ENCODE measurements around the gene GRID2IP.

DNA sequence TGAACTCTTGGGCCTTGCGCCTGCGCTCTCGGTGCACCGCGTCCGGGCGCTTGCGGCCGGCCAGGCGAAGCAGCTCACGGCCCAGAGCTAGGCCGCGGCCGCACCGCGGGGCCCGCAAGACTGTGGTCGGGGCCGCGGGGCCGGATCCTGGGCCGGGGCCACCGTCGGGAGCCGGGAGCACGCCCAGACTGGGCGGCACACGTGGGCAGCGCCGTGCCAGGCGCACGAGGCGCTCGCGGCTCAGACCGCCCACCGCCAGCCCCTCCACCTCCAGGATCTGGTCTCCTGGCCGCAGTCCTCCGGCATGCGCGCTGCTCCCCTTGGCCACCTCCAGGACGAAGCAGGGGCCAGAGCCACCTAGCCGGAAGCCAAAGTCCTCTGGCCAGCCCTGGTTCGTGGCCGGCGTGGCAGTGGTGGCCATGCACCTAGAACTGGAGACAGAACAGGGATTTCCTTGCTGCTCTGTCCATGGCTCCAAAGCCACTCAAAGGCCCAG is at the start of gene GRID2IP:
- TF ChIP-seq, protein P1, sequence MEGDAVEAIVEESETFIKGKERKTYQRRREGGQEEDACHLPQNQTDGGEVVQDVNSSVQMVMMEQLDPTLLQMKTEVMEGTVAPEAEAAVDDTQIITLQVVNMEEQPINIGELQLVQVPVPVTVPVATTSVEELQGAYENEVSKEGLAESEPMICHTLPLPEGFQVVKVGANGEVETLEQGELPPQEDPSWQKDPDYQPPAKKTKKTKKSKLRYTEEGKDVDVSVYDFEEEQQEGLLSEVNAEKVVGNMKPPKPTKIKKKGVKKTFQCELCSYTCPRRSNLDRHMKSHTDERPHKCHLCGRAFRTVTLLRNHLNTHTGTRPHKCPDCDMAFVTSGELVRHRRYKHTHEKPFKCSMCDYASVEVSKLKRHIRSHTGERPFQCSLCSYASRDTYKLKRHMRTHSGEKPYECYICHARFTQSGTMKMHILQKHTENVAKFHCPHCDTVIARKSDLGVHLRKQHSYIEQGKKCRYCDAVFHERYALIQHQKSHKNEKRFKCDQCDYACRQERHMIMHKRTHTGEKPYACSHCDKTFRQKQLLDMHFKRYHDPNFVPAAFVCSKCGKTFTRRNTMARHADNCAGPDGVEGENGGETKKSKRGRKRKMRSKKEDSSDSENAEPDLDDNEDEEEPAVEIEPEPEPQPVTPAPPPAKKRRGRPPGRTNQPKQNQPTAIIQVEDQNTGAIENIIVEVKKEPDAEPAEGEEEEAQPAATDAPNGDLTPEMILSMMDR (IDR thresholded peaks at IDR 0.05; ENCODE audit: low read depth, low read length), result no peak
- no peak for TF ChIP-seq EZH2phosphoT487 (IDR thresholded peaks at IDR 0.05; ENCODE audit: low read depth)
